HEK293 (cell line): ENCODE results near the gene OMA1.

Experiments
- CTCF ChIP-seq: fragments of 450-650 bp; formaldehyde crosslinking; IDR thresholded peaks from 2 replicates; pipeline ENCODE4 v1.5.1; 2016; ENCODE audit warnings: missing biosample characterization, missing genetic modification characterization
- REST ChIP-seq: fragments of 450-650 bp; formaldehyde crosslinking; IDR thresholded peaks from 2 replicates; pipeline ENCODE4 v1.5.1; 2016; ENCODE audit warnings: missing biosample characterization, missing genetic modification characterization
- SP2 ChIP-seq: fragments of 450-650 bp; formaldehyde crosslinking; IDR thresholded peaks from 2 replicates; pipeline ENCODE4 v1.5.1; 2016; ENCODE audit warnings: missing biosample characterization, missing genetic modification characterization
- ZBTB8A ChIP-seq: fragments of 450-650 bp; formaldehyde crosslinking; IDR thresholded peaks from 2 replicates; pipeline ENCODE4 v1.5.1; 2016; ENCODE audit warnings: missing biosample characterization, missing genetic modification characterization
- ZNF184 ChIP-seq: fragments of 450-650 bp; IDR thresholded peaks from 2 replicates; pipeline ENCODE4 v1.5.1; 2018; ENCODE audit warnings: missing biosample characterization, mild to moderate bottlenecking, missing genetic modification characterization
- ZNF2 ChIP-seq: fragments of 450-650 bp; formaldehyde crosslinking; IDR thresholded peaks from 2 replicates; pipeline ENCODE4 v1.5.1; 2016; ENCODE audit warnings: missing biosample characterization, missing genetic modification characterization
- ZNF274 ChIP-seq, 2 experiments: fragments of 200-500 bp in 1 of 2; fragments of 450-650 bp in 1 of 2; sonication (Bioruptor generic) in 1 of 2; formaldehyde crosslinking in 1 of 2; IDR thresholded peaks; 2 replicates each; pipeline versions ENCODE4 v1.5.1 to v1.6.1; 2014 to 2016; ENCODE audit warnings: borderline replicate concordance in 1 of 2, inconsistent platforms in 1 of 2, low read length in 1 of 2, missing biosample characterization in 1 of 2, missing genetic modification characterization in 1 of 2
- ZNF529 ChIP-seq: fragments of 450-650 bp; formaldehyde crosslinking; IDR thresholded peaks from 2 replicates; pipeline ENCODE4 v1.5.1; 2017; ENCODE audit warnings: missing genetic modification characterization, missing biosample characterization; ENCODE audit not compliant: insufficient replicate concordance
- ZNF530 ChIP-seq: fragments of 450-650 bp; formaldehyde crosslinking; IDR thresholded peaks from 2 replicates; pipeline ENCODE4 v1.5.1; 2016; ENCODE audit warnings: low read depth, missing biosample characterization, missing genetic modification characterization
- ZNF580 ChIP-seq: fragments of 450-650 bp; formaldehyde crosslinking; IDR thresholded peaks from 2 replicates; pipeline ENCODE4 v1.5.1; 2016; ENCODE audit warnings: missing biosample characterization, missing genetic modification characterization
- ZNF654 ChIP-seq: fragments of 450-650 bp; formaldehyde crosslinking; IDR thresholded peaks from 2 replicates; pipeline ENCODE4 v1.5.1; 2016; ENCODE audit warnings: low read depth, missing biosample characterization, missing genetic modification characterization

- TF ChIP-seq ZNF580 (tag by site-specific recombination) (no peak), SP2 (tag by site-specific recombination) (no peak), ZNF654 (tag by site-specific recombination) (no peak), CTCF (tag by site-specific recombination) (no peak), ZNF530 (no peak), ZNF184 (tag by site-specific recombination) (no peak), ZNF2 (tag by site-specific recombination) (no peak), ZNF274 (IDR thresholded peaks at IDR 0.05; ENCODE audit: low read length) (no peak), ZNF274 (tag by site-specific recombination; IDR thresholded peaks at IDR 0.05; ENCODE audit: borderline replicate concordance) (no peak), ZBTB8A (no peak), ZNF529 (no peak), REST (no peak)
Measured at GRCh38 chr1:58592522-58593134, 46.1 kb upstream of the OMA1 start.
